SK-N-SH (cell line): ENCODE data around the gene GMPR. TPM values are rescaled to one million over a fixed set of nuclear protein-coding genes. Genes with fewer than 3 reads are reported as not detected.

Source experiments
- CTCF ChIA-PET: fragments of 300-600, 350-600 bp; formaldehyde crosslinking; extraction: SDS; loops from one replicate; lab custom pipeline; 2021; lab: Yijun Ruan, JAX
- POLR2A ChIA-PET: fragments of 350-600 bp; sonication (Branson Sonifier 250); formaldehyde crosslinking; extraction: SDS; loops from one replicate; lab custom pipeline; 2020; ENCODE audit warnings: antibody characterized with exemption, inconsistent platforms; lab: Yijun Ruan, JAX
- DNase-seq: peaks from one replicate; pipeline ENCODE4 v3.0.0; 2012
- H2AFZ ChIP-seq: fragments of 200-600 bp; sonication (generic); 2 replicates; pipeline ENCODE4 v1.8.1; 2016; ENCODE audit warnings: antibody characterized with exemption, mild to moderate bottlenecking, low read depth
- H3F3A ChIP-seq: fragments of 200-600 bp; sonication (generic); replicated peaks from 2 replicates; pipeline ENCODE3; 2016; ENCODE audit warnings: antibody characterized with exemption, mild to moderate bottlenecking; ENCODE audit not compliant: insufficient read depth
- H3K27ac ChIP-seq, 2 experiments: fragments of 200-500 bp in 1 of 2; fragments of 200-600 bp in 1 of 2; sonication (Bioruptor generic) in 1 of 2; sonication (generic), shearing (Covaris generic) in 1 of 2; 2 replicates each; pipeline versions ENCODE4 v1.5.1 to v1.6.1; 2014 to 2016; ENCODE audit warnings: low read depth in 2 of 2, inconsistent platforms in 1 of 2, low read length in 1 of 2, mild to moderate bottlenecking in 1 of 2, mixed read lengths in 1 of 2
- H3K27me3 ChIP-seq: fragments of 200-600 bp; sonication (generic), shearing (Covaris generic); 2 replicates; pipeline ENCODE4 v1.6.1; 2016; ENCODE audit warnings: mixed run types; ENCODE audit not compliant: insufficient read depth
- H3K36me3 ChIP-seq, 2 experiments: fragments of 200-500 bp in 1 of 2; fragments of 200-600 bp in 1 of 2; sonication (Bioruptor generic) in 1 of 2; sonication (generic) in 1 of 2; replicated peaks in 1 of 2; 2 replicates each; pipeline versions ENCODE3 to v1.5.1; 2014 to 2016; ENCODE audit warnings: low read length in 1 of 2, mild to moderate bottlenecking in 1 of 2; ENCODE audit not compliant: insufficient read depth in 2 of 2, control insufficient read depth in 1 of 2
- H3K4me1 ChIP-seq, 2 experiments: fragments of 200-500 bp in 1 of 2; fragments of 200-600 bp in 1 of 2; sonication (Bioruptor generic) in 1 of 2; sonication (generic), shearing (Covaris generic) in 1 of 2; 2 replicates each; pipeline versions ENCODE4 v1.5.1 to v1.6.1; 2014 to 2016; ENCODE audit warnings: low read depth in 1 of 2, low read length in 1 of 2, mixed run types in 1 of 2; ENCODE audit not compliant: insufficient read depth in 2 of 2, control insufficient read depth in 1 of 2
- H3K4me2 ChIP-seq: fragments of 200-600 bp; sonication (generic), shearing (Covaris generic); 2 replicates; pipeline ENCODE4 v1.6.1; 2017; ENCODE audit warnings: mixed run types
- H3K4me3 ChIP-seq, 2 experiments: fragments of 200-500 bp in 1 of 2; fragments of 200-600 bp in 1 of 2; sonication (Bioruptor generic) in 1 of 2; sonication (generic), shearing (Covaris generic) in 1 of 2; 2 replicates each; pipeline versions ENCODE4 v1.5.1 to v1.8.1; 2014 to 2016; ENCODE audit warnings: low read depth in 2 of 2, inconsistent platforms in 1 of 2, low read length in 1 of 2, mild to moderate bottlenecking in 1 of 2, mixed read lengths in 1 of 2, moderate library complexity in 1 of 2
- H3K79me2 ChIP-seq: fragments of 200-600 bp; sonication (generic); 2 replicates; pipeline ENCODE4 v1.8.1; 2017; ENCODE audit warnings: mild to moderate bottlenecking; ENCODE audit not compliant: insufficient read depth
- H3K9ac ChIP-seq: fragments of 200-600 bp; sonication (generic); 2 replicates; pipeline ENCODE4 v1.6.1; 2017; ENCODE audit warnings: mixed run types
- H3K9me2 ChIP-seq: fragments of 200-600 bp; sonication (generic); 2 replicates; pipeline ENCODE4 v1.6.1; 2017; ENCODE audit warnings: mixed run types
- H3K9me3 ChIP-seq: fragments of 200-600 bp; sonication (generic); 2 replicates; pipeline ENCODE4 v1.6.1; 2017; ENCODE audit warnings: mixed run types, mild to moderate bottlenecking, moderate library complexity
- H4K20me1 ChIP-seq: fragments of 200-600 bp; sonication (generic); 2 replicates; pipeline ENCODE4 v1.6.1; 2017; ENCODE audit warnings: mild to moderate bottlenecking, mixed run types; ENCODE audit not compliant: insufficient read depth
- CHD2 ChIP-seq: fragments of 150-350 bp; IDR thresholded peaks from 2 replicates; pipeline ENCODE4 v1.6.1; 2018; ENCODE audit warnings: low read length; ENCODE audit not compliant: partially characterized antibody
- EP300 ChIP-seq, 2 experiments: IDR thresholded peaks; 2 replicates each; pipeline versions ENCODE4 v1.4.0 to v1.6.1; 2012; ENCODE audit warnings: borderline replicate concordance in 1 of 2, low read depth in 1 of 2, low read length in 1 of 2
- EZH2phosphoT487 ChIP-seq: fragments of 200-600 bp; sonication (generic); IDR thresholded peaks from 2 replicates; pipeline ENCODE4 v1.6.1; 2017; ENCODE audit warnings: low read depth, mixed run types, mild to moderate bottlenecking, antibody characterized with exemption, moderate library complexity, borderline replicate concordance
- FOSL2 ChIP-seq: IDR thresholded peaks from 2 replicates; pipeline ENCODE4 v1.4.0; 2012; ENCODE audit warnings: low read depth, mild to moderate bottlenecking, moderate library complexity, borderline replicate concordance
- FOXJ3 ChIP-seq: sonication (generic); formaldehyde crosslinking; IDR thresholded peaks from 2 replicates; pipeline ENCODE4 v1.5.1; 2020; ENCODE audit warnings: mild to moderate bottlenecking, missing genetic modification reagents
- FOXM1 ChIP-seq: IDR thresholded peaks from 2 replicates; pipeline ENCODE4 v1.4.0; 2012; ENCODE audit warnings: low read depth, mild to moderate bottlenecking
- MXI1 ChIP-seq: IDR thresholded peaks from 2 replicates; pipeline ENCODE4 v1.6.1; 2012; ENCODE audit warnings: mild to moderate bottlenecking, low read depth, low read length, improper control_type of control experiment
- NFIC ChIP-seq: IDR thresholded peaks from 2 replicates; pipeline ENCODE4 v1.4.0; 2012; ENCODE audit warnings: borderline replicate concordance
- NRF1 ChIP-seq: IDR thresholded peaks from 2 replicates; pipeline ENCODE4 v1.6.1; 2012; ENCODE audit warnings: low read depth, mild to moderate bottlenecking, low read length
- RAD21 ChIP-seq: IDR thresholded peaks from 2 replicates; pipeline ENCODE4 v1.6.1; 2012; ENCODE audit warnings: mild to moderate bottlenecking, low read length
- RCOR1 ChIP-seq: fragments of 150-350 bp; IDR thresholded peaks from 2 replicates; pipeline ENCODE4 v1.6.1; 2017; ENCODE audit warnings: antibody characterized with exemption, low read length
- RFX5 ChIP-seq: IDR thresholded peaks from 2 replicates; pipeline ENCODE4 v1.6.1; 2012; ENCODE audit warnings: mild to moderate bottlenecking, improper control_type of control experiment, low read length
- RXRA ChIP-seq: IDR thresholded peaks from 2 replicates; pipeline ENCODE4 v1.4.0; 2012; ENCODE audit warnings: low read depth, mild to moderate bottlenecking, borderline replicate concordance
- SIN3A ChIP-seq: IDR thresholded peaks from 2 replicates; pipeline ENCODE4 v1.6.1; 2012; ENCODE audit warnings: low read depth, mild to moderate bottlenecking, low read length, moderate library complexity, borderline replicate concordance
- SMC3 ChIP-seq: IDR thresholded peaks from 2 replicates; pipeline ENCODE4 v1.6.1; 2012; ENCODE audit warnings: low read depth, low read length, improper control_type of control experiment
- TCF12 ChIP-seq: IDR thresholded peaks from 2 replicates; pipeline ENCODE4 v1.4.0; 2012
- YY1 ChIP-seq: IDR thresholded peaks from 2 replicates; pipeline ENCODE4 v1.4.0; 2012; ENCODE audit warnings: low read depth, mild to moderate bottlenecking
- WGBS: methylation state at CpG from one replicate; pipeline ENCODE4 v1.1.6; 2017; ENCODE audit warnings: low lambda C conversion rate; 5-methylcytosine and 5-hydroxymethylcytosine counted together
- polyA plus RNA-seq, 3 experiments: library from polyadenylated mRNA; depleted of rRNA; stranded (reverse); fragments of >200 nt; gene quantifications; 2 replicates each; pipeline ENCODE4 v1.2.3, GENCODE V29; 2012
- TF ChIP-seq, protein P1 (sequence below): IDR thresholded peaks from 2 replicates; pipeline ENCODE4 v1.4.0; 2012; ENCODE audit warnings: low read depth
- TF ChIP-seq, protein P2 (sequence below): IDR thresholded peaks from 2 replicates; pipeline ENCODE4; 2012
- TF ChIP-seq, protein P3 (sequence below): IDR thresholded peaks from 2 replicates; pipeline ENCODE4 v1.6.1; 2012; ENCODE audit warnings: mild to moderate bottlenecking, low read depth, low read length, moderate library complexity
- TF ChIP-seq, protein P4 (sequence below): IDR thresholded peaks from 2 replicates; pipeline ENCODE4 v1.4.0; 2012; ENCODE audit warnings: low read depth, borderline replicate concordance
- TF ChIP-seq, protein P5 (sequence below): fragments of 200-600 bp; sonication (generic); IDR thresholded peaks from 2 replicates; pipeline ENCODE4 v1.6.1; 2017; ENCODE audit warnings: antibody characterized with exemption, mild to moderate bottlenecking, moderate library complexity

GMPR gene
- polyA plus RNA-seq, 1 of the 3 experiments (the other 2 are of a cell fraction), result 21.0 TPM

DNA sequence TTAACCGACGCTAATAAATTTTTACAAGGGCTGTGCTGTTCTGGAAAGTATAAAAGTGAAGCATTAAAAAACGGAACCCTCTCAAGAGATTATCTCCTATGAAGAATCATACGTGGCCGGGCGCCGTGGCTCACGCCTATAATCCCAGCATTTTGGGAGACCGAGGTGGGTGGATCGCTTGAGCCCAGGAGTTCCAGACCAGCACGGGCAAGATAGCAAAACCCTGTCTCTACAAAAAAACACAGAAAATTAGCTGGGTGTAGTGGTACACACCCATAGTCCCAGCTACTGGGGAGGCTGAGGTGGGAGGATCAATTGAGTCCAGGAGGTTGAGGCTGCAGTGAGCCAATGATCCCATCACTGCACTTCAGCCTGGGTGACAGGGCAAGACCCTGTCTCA lies 83.4 kb downstream of the GMPR start (continued):
- TF ChIP-seq SIN3A (no peak), RFX5 (no peak), FOXM1 (no peak), EZH2phosphoT487 (no peak)
- TF ChIP-seq, protein P1, sequence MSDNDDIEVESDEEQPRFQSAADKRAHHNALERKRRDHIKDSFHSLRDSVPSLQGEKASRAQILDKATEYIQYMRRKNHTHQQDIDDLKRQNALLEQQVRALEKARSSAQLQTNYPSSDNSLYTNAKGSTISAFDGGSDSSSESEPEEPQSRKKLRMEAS, result no peak
- TF ChIP-seq, protein P2, sequence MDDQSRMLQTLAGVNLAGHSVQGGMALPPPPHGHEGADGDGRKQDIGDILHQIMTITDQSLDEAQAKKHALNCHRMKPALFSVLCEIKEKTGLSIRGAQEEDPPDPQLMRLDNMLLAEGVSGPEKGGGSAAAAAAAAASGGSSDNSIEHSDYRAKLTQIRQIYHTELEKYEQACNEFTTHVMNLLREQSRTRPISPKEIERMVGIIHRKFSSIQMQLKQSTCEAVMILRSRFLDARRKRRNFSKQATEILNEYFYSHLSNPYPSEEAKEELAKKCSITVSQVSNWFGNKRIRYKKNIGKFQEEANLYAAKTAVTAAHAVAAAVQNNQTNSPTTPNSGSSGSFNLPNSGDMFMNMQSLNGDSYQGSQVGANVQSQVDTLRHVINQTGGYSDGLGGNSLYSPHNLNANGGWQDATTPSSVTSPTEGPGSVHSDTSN, result no peak

DNA sequence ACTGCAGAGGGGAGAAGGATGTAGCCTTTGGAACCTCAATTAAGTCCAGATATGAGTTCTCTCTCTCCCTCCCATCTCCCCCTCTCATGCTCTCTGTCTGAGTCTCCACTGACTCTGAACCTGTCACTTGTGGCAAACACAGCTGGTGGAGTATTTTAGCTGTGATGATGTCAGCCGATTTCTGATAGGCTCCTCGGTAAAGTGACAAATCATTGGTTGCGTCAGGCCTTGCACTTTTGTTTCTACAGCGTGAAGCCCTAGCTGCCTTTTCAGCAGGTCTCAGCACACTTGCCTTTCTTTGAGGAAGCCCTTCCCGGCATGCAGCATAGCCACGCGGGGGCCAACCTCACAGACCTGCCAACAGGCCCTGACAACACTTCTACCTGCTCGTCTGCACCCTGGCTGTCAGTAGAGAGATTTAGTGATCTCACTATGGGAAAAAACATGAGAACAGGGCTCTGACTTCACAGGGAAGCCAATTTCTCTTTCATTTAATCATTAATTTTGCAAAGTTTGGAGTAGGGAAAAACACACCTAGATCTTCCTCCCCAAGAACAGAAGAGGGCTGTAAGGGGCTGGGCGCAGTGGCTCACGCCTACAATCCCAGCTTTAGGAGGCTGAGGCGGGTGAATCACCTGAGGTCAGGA lies 84.4 kb downstream of the GMPR start:
- Histone ChIP-seq H3K27me3 (no peaks in the 10 kb centered on the region), H3K9me2 (no peaks in the 10 kb centered on the region), H3K36me3 (peaks cover 11 to 13% of the 10 kb centered on the region in 2 experiments), H3K4me3 (no peak overlapping the region), H3K4me2 (no peak overlapping the region), H3K9ac (no peak overlapping the region), H3K79me2 (peaks cover 12% of the 10 kb centered on the region), H3F3A (peaks cover 39% of the 10 kb centered on the region), H4K20me1 (peaks cover 15% of the 10 kb centered on the region; the same call in 1 of the 2 replicates), H3K4me1 (peaks cover 13 to 56% of the 10 kb centered on the region in 2 experiments; a peak in 3 of 4 replicates), H2AFZ (no peak overlapping the region), H3K9me3 (no peaks in the 10 kb centered on the region), H3K27ac (peak overlapping the region in 1 of 2 experiments; percentile 28; a peak in 1 of 4 replicates)
- CTCF ChIA-PET, result interaction anchor here (0.6 to 10.2 kb wide), 3 partner anchors 10 to 87 kb away, joined by 3 to 81 read pairs (median 14); no protein-coding TSS in a partner anchor
- POLR2A ChIA-PET, result no interaction called here
- no peak for DNase-seq
- WGBS, result 70% methylated on average over 11 of the region's 11 CpGs
- no peak for TF ChIP-seq RFX5
- no peak for TF ChIP-seq RCOR1
- no peak for TF ChIP-seq FOXM1
- TF ChIP-seq CHD2, result no peak
- no peak for TF ChIP-seq EZH2phosphoT487
- no peak; the same call in 1 of the 2 replicates for TF ChIP-seq FOSL2
- no peak for TF ChIP-seq FOXJ3 (CRISPR knock-in tag)
- TF ChIP-seq SIN3A, result peak; percentile 72
- TF ChIP-seq, protein P3, sequence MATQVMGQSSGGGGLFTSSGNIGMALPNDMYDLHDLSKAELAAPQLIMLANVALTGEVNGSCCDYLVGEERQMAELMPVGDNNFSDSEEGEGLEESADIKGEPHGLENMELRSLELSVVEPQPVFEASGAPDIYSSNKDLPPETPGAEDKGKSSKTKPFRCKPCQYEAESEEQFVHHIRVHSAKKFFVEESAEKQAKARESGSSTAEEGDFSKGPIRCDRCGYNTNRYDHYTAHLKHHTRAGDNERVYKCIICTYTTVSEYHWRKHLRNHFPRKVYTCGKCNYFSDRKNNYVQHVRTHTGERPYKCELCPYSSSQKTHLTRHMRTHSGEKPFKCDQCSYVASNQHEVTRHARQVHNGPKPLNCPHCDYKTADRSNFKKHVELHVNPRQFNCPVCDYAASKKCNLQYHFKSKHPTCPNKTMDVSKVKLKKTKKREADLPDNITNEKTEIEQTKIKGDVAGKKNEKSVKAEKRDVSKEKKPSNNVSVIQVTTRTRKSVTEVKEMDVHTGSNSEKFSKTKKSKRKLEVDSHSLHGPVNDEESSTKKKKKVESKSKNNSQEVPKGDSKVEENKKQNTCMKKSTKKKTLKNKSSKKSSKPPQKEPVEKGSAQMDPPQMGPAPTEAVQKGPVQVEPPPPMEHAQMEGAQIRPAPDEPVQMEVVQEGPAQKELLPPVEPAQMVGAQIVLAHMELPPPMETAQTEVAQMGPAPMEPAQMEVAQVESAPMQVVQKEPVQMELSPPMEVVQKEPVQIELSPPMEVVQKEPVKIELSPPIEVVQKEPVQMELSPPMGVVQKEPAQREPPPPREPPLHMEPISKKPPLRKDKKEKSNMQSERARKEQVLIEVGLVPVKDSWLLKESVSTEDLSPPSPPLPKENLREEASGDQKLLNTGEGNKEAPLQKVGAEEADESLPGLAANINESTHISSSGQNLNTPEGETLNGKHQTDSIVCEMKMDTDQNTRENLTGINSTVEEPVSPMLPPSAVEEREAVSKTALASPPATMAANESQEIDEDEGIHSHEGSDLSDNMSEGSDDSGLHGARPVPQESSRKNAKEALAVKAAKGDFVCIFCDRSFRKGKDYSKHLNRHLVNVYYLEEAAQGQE, result no peak
- TF ChIP-seq MXI1, result no peak
- no peak for TF ChIP-seq YY1
- TF ChIP-seq RAD21, result no peak
- TF ChIP-seq, protein P4, sequence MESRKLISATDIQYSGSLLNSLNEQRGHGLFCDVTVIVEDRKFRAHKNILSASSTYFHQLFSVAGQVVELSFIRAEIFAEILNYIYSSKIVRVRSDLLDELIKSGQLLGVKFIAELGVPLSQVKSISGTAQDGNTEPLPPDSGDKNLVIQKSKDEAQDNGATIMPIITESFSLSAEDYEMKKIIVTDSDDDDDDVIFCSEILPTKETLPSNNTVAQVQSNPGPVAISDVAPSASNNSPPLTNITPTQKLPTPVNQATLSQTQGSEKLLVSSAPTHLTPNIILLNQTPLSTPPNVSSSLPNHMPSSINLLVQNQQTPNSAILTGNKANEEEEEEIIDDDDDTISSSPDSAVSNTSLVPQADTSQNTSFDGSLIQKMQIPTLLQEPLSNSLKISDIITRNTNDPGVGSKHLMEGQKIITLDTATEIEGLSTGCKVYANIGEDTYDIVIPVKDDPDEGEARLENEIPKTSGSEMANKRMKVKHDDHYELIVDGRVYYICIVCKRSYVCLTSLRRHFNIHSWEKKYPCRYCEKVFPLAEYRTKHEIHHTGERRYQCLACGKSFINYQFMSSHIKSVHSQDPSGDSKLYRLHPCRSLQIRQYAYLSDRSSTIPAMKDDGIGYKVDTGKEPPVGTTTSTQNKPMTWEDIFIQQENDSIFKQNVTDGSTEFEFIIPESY, result no peak
- no peak for TF ChIP-seq EP300 (IDR thresholded peaks at IDR 0.05; ENCODE audit: borderline replicate concordance in 1 of 2, low read depth in 1 of 2, low read length in 1 of 2)
- TF ChIP-seq SMC3, result no peak
- TF ChIP-seq NFIC, result no peak
- no peak for TF ChIP-seq RXRA
- peak; percentile 68 for TF ChIP-seq TCF12
- TF ChIP-seq, protein P5, sequence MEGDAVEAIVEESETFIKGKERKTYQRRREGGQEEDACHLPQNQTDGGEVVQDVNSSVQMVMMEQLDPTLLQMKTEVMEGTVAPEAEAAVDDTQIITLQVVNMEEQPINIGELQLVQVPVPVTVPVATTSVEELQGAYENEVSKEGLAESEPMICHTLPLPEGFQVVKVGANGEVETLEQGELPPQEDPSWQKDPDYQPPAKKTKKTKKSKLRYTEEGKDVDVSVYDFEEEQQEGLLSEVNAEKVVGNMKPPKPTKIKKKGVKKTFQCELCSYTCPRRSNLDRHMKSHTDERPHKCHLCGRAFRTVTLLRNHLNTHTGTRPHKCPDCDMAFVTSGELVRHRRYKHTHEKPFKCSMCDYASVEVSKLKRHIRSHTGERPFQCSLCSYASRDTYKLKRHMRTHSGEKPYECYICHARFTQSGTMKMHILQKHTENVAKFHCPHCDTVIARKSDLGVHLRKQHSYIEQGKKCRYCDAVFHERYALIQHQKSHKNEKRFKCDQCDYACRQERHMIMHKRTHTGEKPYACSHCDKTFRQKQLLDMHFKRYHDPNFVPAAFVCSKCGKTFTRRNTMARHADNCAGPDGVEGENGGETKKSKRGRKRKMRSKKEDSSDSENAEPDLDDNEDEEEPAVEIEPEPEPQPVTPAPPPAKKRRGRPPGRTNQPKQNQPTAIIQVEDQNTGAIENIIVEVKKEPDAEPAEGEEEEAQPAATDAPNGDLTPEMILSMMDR, result no peak
- no peak for TF ChIP-seq NRF1
